HG02623 (cell line): Measurements from ENCODE around the gene RNU11.
"Not testable (repeated sequence)": the region's sequence is repeated elsewhere in the genome, so short reads cannot be mapped to it uniquely, and the experiment has no call there.

Source experiments
- ATAC-seq: cut with Tn5 transposase; IDR thresholded peaks from one replicate; pipeline ENCODE4 v1.9.1; 2021; ENCODE audit warnings: moderate library complexity; ENCODE audit not compliant: unreplicated experiment

Gene RNU11

DNA sequence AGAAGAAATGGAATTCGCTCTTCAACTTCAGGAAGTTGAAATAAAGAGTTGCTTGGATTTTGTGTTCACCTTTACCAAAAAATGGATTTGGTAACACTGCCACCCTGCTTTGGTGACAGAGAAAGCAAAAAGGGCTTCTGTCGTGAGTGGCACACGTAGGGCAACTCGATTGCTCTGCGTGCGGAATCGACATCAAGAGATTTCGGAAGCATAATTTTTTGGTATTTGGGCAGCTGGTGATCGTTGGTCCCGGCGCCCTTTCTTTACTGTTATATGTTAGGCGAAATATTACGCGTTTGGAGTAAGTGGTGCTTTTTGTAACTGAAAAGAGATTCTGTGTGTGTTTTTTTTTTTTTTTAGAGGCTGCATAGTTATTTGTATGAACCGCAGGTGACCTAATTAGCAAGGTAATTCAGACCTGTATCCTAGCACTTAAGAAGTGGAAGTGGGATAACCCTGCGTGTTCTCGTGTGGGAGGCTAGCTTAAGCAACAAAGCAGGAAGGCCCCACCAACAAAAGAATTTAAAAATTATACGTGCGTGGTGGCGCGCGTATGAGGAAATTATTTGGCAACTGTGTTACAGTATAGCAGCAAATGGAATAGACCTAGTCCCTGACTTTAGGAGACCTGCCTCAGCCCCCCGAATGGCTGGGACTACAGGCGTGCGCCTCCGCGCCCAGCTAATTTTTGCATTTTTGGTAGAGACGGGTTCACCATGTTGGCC, at the start of gene RNU11:
RNU11 (plus strand) TSS at position 127 of the 725 bp plus-strand sequence.
- peak; percentile 36 for ATAC-seq

DNA sequence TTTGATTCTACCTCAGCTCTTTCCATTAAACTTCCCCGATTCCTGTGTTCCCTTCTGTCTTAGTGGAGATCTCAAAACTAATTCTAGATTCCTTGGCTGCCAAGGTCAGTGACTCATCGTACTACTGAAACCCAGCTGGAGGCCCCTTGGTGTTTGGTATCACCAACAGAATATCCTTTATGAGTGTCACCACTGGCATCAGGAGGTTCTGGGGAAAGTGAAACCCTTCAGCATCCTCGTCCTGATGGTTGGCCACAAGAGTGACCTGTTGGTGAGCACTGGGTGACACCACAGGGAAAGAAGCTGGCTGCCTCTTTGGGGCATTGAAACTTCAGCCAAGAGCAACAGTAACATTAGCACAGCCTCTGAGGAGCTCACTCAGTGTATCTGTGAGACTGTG, 46.7 kb upstream of the RNU11 start:
- no peak for ATAC-seq

DNA sequence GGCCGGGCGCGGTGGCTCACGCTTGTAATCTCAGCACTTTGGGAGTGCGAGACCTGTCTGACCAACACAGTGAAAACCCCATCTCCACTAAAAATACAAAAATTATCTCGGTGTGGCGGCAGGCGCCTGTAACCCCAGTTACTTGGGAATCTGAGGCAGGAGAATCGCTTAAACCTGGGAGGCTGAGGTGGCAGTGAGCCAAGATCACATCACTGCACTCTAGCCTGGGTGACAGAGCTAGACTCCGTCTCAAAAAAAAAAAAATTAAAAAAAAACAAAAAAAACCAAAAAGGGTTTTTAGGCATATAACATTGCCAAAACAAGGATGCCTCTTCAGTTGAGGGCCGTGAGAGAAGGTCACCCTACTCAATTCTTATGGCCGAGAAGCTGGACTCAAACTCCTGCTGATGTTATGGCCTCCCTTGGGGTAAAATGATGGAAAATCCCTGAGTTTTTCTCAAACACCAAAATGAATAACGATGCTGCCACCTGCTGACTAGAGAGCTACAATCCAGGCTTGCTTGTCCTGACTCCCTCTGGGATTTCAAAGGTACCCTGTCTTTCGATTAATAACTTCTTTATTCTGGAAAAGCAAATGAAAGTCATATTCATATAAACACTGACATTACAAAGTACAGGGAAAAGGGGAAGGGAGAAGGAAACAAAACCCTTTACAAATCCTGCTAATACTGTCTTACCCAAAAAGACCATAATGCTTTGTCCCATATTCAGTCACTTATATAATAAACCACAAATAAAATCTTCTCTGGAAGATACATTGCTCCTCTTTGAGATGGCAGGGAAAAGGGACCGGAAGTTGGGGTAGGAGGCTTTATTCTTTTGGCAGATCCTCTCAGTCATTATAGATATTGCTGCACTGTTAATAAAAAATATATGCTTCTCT, 45.6 kb upstream of the RNU11 start:
- ATAC-seq: no peak

DNA sequence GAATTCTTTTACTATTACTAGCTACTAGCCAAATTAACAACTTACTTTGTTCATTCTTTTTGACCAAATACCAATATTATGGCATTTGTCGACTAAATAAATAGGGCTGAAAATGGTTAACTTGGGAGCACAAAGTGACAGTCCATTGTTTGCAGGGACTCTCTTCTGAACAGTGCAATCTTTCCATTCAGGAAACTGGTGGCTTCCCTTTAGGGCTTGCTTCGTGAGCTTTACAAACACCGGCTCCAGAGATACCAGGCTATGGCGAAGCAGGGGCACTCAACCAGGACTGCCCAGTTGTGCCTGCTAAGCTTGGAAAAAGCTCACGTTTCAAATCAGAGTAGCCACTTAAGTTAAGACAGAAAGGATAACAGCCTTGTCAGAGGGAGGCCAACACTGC, 44.0 kb upstream of the RNU11 start:
- ATAC-seq: no peak

DNA sequence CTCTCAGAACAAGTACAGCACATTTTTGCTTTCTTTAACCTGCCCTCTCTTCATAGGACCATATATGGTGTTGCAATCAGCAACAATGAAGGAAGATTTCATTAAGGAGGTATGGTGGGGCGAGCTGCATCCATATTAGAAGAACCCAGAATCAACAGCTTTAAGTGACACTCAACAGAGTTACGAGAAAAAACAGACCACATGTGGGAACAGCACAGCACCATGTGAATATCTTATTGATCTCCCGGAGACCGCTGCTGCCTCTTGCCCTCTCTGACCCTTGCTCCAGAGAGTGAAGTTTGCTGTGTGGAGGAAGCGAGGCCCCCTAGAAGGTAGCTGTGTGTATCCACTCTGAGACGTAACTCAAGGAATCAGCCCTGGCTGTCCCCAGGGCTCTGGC, 43.4 kb upstream of the RNU11 start:
- ATAC-seq: no peak

DNA sequence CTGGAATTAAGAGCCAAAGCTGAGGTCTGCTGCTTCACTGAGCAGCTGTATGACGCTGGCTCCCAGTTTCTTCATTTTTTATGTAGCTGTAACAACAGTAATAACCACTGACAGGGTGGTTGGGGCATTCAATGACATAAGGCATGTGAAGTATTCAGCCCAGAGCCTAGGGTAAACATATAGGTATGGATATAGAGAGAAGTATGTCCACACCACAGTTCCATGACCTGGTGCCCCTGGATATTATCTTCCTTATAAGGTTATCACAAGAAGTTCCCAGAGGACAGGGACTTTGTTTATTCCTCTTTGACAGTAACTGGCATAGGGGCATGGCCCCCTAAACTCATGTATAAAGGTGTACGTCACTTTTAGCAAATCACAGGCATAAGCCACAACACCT, 41.6 kb upstream of the RNU11 start:
- ATAC-seq: no peak

DNA sequence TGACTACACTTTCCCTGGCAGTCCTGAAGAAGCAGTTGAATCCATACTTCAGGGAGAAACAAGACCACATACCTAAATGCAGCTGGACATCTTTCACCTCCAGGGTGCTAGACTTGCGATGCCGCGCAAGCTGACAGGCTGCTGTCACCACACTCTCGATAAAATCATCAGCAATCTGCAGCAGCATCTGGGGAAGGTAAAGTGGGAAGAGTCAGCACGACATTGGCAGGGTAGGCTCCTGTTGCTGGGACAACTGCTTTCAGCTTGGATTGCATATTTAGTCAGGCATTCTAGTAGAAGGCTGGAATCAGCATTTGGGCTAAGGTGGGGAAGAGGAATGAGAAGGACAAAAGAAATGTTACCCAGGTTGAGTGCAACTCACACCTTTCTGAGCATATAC, 35.2 kb upstream of the RNU11 start:
- no peak for ATAC-seq

DNA sequence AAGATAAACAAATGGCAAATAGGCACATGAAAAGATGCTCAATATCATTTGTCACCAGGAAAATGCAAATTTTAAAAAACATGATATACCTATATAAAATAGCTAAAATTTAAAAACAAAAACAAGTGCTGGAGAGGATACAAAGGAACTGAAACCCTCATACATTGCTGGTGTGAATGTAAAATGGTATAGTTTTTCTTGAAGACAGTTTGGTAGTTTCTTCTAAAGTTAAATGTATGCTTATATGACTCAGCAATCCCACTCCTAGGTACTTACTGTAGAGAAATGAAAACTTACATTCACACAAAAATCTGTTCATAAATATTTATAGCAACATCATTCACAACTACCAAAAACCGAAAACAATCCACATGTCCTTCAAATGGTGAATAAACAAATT, 16.7 kb upstream of the RNU11 start:
- no peak for ATAC-seq

DNA sequence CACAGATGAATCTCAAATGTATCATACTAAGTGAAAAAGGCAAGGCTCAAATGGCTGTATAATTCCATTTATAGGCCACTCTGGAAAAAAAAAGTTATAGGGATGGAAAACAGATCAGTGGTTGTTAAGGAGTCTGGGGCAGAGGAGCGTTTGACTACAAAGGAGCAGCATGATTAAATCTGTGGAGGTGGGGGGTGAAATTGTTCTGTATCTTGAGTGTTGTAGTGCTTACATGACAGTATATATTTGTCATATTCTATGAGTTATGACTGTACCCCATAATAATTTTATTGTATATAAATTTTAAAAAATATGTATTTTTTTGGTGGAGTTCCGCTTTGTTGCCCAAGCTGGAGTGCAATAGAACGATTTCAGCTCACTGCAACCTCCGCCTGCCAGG, 15.8 kb upstream of the RNU11 start:
- no peak for ATAC-seq

DNA sequence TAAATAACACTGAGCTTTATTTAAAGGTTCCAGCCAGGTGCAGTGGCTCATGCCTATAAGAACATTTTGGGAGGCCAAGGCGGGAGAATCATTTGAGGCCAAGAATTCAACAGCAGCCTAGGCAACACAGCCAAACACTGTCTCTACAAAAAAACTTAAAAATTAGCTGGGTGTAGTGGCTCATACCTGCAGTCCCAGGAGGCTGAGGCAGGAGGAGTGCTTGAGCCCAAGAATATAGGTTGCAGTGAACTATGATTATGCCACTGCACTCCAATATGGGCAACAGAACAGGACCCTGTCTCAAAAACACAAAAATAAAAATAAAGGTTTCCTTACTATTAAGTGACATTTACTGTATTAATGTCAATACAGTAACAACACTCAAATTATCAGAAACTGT, 7.6 kb upstream of the RNU11 start:
- ATAC-seq: no peak

DNA sequence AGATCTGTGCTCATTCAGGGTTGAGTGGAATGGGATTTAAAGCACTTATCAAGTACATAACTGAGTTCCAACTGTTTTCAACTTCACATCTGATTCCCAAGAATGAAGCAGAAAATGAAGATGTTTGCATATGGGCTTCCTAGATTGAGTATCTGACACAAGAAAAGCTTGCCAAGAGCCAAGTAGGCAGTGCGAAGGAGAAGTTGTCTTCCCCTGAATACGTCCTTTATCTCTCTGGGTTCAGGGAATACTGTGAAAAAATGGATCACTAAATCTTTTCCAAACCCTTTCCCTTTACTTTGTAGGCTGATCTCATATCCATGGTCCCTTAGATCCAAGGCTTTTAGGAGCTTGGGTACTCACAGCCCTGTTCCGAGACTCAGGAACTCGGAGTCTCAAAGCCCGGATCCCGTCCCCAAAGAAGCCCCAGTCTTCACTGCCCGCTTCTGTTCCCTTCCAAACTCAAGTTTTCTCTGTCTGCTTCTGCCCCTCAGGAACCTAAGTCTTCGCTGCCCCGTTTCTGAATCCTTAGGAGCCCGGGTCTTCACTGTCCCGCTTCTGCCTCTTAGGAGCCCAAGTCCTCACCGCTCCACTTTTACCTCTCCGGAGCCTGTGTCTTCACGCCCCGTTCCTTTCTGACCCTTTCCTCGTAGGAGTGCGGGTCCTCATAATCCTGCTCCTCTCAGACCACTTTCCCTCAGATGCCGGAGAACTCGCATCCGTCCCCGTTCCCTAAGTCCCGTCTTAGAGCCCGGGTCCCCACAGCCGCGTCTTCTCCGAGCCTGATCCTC, 6.1 kb upstream of the RNU11 start:
- peak; percentile 6 for ATAC-seq

DNA sequence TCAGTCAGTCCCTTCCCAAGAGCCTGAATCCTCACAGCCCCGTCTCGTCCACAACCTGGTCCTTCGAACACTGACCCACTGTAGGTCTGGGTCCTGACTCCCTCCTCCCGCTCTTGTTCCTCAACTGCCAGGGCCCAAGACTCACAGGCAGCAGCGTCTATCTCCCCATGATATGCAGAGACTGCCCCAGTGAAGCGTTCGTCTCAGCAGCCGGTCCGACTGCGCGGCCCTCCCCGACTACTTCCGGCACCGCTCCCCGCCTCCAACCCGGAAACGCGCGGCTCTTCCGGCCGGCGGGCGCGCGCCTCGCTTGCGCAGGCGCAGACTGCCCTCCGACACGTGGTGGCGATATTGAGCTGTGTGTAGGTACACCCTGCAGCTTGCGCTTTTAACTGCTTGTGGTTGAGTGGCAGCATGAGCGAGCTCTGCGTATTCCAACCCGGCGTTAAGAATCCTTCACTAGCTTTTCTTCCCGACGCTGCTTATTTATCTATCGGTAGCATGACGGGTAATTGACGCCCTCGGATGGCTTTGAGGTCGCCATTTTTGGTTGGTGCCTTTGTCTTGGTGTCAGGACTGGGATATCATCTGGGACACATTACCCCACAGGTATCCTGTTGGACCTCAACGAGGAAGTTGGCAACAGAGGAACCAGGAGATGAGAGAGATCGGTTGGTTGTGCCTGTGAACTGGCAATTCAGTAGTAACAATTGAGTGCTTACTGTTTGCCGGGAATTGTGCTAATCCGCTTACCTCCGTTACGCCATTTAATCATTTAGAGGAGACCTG, 5.4 kb upstream of the RNU11 start, which contains the start of gene TAF12:
TAF12 (minus strand) TSS at position 221 of the 789 bp plus-strand sequence. CDS start 20,986 bp downstream, outside the sequence.
- peak; percentile 80 for ATAC-seq

DNA sequence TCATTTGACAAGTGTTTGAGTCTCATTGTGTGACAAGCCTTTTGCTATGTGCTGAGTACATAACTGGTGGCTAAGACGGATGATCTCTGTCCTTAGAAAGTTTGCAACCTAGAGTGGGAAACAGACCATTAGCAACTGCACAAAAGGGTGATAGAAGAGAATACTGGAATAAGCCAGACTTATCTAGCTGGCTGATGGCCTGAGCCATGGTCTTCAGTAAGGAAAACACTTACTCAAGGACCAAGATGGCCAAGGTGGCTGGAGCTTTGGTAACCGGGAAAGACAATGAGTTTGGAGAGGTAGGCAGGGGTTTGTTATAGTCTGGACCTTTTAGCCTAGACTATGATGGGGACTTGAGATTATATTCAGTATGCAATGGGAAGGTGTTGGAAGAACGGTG, 3.9 kb upstream of the RNU11 start:
- ATAC-seq: no peak

DNA sequence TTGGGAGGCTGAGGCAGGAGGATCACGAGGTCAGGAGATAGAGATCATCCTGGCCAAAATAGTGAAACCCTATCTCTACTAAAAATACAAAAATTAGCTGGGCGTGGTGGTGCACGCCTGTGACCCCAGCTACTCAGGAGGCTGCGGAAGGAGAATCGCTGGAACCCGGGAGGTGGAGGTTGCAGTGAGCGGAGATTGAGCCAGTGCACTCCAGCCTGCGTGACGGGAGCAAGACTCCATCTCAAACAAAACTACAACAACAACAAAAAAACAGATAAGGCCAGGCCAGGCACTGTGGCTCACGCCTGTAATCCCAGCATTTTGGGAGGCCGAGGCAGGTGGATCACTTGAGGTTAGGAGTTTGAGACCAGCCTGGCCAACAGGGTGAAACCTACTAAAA, 3.0 kb upstream of the RNU11 start:
- ATAC-seq: not testable (repeated sequence)

DNA sequence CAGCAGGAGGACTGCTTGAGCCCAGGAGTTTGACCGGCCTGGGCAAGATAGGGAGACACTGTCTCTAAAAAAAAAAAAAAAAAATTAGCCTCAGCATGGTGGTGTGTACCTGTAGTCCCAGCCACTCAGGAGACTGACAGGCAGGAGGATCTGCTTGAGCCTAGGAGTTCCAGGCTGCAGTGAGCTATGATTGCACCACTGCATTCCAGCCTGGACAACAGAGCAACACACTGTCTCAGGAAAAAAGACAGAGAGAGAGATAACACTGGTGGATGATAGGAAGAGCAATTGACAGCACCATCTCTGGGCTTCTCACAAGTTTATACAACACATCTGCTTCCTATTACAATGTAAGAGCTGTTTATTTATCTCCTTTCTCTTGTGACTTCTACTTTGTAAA, 2.4 kb upstream of the RNU11 start:
- no peak for ATAC-seq

DNA sequence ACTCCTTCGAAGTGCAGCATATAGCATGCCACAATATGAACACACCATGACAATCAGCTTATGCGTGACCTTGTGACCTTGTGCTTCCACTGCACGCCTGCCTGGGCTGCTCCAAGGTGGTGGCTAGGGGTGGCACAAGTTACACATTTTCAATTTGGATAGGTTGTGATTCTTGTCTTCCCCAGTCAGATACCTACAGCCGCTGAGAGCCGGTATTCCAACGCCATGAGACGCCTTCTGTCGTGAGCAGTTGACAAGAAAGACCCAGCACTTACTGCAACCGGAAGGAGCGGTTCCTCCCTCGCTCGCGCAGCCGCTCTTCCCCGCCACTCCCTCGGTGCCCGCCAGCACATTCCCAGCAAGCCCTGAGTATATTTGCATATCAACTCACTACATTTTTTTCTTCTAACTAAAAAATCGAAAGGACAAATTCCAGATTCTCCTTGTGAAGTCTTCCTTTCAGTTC, 359 bp upstream of the RNU11 start:
- peak; percentile 49 for ATAC-seq

DNA sequence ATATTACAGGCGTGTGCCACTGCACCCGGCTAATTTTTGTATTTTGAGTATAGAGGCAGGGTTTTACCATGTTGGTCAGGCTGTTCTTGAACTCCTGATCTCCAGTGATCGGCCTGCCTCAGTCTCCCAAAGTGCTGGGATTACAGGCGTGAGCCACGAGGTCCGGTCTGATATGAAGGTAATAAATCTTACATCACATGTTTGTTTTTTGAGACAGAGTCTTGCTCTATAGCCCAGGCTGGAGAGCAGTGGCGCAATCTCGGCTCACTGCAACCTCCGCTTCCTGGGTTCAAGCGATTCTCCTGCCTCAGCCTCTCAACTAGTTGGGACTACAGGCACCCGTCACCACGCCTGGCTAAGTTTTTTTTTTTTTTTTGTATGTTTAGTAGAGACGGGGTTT, 4.7 kb downstream of the RNU11 start:
- ATAC-seq: not testable (repeated sequence)

DNA sequence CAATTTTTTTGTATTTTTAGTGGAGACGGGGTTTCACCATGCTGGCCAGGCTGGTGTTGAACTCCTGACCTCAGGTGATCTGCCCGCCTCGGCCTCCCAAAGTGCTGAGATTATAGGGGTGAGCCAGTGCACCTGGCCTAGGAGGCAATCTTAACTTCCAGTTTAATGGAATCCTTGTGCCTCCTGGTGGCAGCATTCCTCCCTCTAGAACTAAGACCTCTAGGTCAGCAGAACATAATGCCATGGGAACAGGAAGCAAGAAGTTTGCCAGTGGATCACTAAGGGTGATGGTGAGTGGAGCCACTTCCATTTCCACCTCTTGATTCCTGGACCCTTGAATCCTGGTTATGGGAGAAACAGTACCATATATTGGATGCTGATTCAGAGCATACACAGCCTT, 5.5 kb downstream of the RNU11 start:
- not testable (repeated sequence) for ATAC-seq

DNA sequence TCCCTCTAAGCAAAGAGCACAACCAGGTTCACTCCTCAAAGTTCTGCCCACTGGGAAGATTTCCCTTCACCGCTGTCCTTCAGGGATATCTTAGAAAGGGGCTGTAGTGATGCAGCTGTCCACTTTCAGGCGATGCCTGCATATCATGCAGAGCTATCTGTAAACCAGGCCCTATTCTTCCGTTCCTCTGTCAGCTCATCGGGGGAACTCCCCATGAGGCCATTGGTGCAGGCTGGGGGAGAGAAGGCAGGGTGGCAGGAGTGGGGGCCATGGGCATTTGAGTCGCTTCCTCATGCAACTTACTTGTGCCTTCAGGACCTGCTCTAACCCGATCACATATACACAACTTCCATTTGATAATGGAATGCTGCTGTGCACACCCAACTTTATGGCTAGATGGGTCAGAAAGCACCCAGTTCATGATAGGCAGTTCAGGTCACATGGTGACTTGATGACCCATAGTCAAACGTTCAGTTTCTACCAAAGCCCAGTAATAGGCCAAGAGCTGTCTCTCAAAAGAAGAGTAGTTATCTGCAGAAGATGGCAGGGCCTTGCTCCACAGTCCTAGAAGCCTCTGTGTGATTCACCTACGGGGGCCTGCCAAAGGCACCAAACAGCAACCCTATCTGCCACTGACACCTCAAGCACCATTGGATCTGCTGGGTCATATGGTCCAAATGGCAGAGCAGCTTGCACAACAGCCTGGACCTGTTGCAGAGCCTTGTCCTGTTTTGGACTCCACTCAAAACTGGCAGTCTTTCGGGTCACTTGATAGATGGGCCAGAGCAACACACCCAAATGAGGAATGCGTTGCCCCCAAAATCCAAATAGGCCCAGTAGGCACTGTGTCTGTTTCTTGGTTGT, 7.3 kb downstream of the RNU11 start:
- not testable (repeated sequence) for ATAC-seq
